Mesothelial cell of epicardium (in vitro differentiated cells): Measurements from ENCODE around the gene KDM1B. TPM values are rescaled to one million over a fixed set of nuclear protein-coding genes. Genes with fewer than 3 reads are reported as not detected.

Experiments used
- DNase-seq, 2 experiments: peaks; one replicate each; pipeline ENCODE4 v3.0.0; 2021; ENCODE audit warnings: low spot score in 2 of 2; ENCODE audit not compliant: unreplicated experiment in 2 of 2
- H3K27ac Mint-ChIP-seq: 2 replicates; pipeline ENCODE4 v1.8.0; 2021; ENCODE audit warnings: mixed read lengths
- H3K27me3 Mint-ChIP-seq: 2 replicates; pipeline ENCODE4 v1.8.0; 2021; ENCODE audit warnings: low read depth, mixed read lengths
- H3K36me3 Mint-ChIP-seq: 2 replicates; pipeline ENCODE4 v1.8.0; 2021; ENCODE audit warnings: mixed read lengths
- H3K4me1 Mint-ChIP-seq: 2 replicates; pipeline ENCODE4 v1.8.0; 2021; ENCODE audit warnings: mixed read lengths
- H3K4me3 Mint-ChIP-seq: 2 replicates; pipeline ENCODE4 v1.8.0; 2021; ENCODE audit warnings: mild to moderate bottlenecking, moderate library complexity, mixed read lengths
- H3K9me3 Mint-ChIP-seq: 2 replicates; pipeline ENCODE4 v1.8.0; 2021; ENCODE audit warnings: mixed read lengths
- total RNA-seq: library from RNA; stranded (reverse); gene quantifications from 3 replicates; pipeline ENCODE4 v1.2.1, GENCODE V29; 2021
- TF ChIP-seq, protein P1 (sequence below): fragments of 200-600 bp; sonication (generic); IDR thresholded peaks from one replicate; pipeline ENCODE4 v1.5.0; 2021; ENCODE audit warnings: antibody characterized with exemption; ENCODE audit not compliant: unreplicated experiment

Gene KDM1B
- total RNA-seq, 1 donor from 2014 or later: 16.1 TPM

DNA sequence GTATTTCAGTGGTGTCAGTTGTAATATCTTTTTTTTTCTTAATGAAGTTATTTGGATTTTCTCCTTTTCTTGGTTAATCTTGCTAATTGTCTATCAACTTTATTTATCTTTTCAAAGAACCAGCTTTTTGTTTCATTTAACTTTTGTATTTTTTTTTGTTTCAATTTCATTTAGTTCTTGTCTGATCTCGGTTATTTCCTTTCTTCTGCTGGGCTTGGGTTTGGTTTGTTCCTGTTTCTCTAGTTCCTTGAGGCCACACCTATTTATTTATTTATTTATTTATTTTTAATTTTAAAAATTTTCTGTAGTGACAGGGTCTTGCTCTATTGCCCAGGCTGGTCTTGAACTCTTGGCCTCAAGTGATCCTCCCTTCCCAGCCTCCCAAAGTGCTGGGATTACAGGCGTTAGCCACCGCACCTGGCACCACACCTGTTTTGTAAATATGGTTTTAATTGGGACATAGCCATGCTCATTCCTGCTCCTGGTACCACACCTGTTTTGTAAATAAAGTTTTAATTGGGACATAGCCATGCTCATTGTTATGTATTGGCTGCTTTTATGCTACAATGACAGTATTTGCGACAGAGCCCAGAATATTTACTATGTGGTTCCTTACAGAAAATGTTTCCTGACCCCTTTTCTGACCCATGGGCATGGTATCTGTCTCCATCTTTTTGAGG lies 22.2 kb downstream of the KDM1B start:
- peaks cover 40% of the 10 kb centered on the region for H3K36me3 Mint-ChIP-seq
- no peak for DNase-seq
- H3K27ac Mint-ChIP-seq: no peak overlapping the region
- no peaks in the 10 kb centered on the region for H3K27me3 Mint-ChIP-seq
- H3K9me3 Mint-ChIP-seq: peaks cover 26% of the 10 kb centered on the region
- TF ChIP-seq, protein P1, sequence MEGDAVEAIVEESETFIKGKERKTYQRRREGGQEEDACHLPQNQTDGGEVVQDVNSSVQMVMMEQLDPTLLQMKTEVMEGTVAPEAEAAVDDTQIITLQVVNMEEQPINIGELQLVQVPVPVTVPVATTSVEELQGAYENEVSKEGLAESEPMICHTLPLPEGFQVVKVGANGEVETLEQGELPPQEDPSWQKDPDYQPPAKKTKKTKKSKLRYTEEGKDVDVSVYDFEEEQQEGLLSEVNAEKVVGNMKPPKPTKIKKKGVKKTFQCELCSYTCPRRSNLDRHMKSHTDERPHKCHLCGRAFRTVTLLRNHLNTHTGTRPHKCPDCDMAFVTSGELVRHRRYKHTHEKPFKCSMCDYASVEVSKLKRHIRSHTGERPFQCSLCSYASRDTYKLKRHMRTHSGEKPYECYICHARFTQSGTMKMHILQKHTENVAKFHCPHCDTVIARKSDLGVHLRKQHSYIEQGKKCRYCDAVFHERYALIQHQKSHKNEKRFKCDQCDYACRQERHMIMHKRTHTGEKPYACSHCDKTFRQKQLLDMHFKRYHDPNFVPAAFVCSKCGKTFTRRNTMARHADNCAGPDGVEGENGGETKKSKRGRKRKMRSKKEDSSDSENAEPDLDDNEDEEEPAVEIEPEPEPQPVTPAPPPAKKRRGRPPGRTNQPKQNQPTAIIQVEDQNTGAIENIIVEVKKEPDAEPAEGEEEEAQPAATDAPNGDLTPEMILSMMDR: no peak
- no peak overlapping the region for H3K4me3 Mint-ChIP-seq
- H3K4me1 Mint-ChIP-seq: no peaks in the 10 kb centered on the region

DNA sequence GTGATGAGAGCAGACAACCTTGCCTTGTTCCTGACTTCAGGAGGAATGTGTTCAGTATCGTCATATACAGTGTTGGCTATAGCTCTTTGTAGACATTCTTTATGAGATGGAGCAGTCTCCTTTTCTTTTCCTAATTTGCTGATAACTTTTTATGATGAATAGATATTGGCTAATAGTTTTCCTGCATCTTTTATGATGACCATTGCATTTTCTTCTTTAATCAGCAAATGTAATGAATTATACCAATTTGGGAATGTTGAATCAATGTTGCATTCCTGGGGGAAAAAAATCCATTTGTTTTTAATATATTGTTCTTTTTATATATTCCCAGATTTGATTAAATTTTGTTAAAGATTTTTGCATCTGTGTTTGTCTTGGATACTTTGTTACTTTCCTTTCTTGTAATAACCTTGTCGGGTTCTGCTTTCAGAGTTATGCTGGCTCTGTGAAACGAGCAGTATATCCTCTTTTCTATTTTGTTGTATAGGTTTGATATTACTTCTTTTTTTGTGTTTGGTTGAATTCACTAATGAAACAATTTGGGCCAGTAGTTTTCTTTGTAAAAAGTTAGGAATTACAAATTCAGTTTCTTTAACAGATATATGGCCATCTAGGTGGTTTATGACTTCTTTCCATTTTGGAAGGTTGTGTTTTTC lies 23.9 kb downstream of the KDM1B start:
- Mint-ChIP-seq H3K27me3 (no peaks in the 10 kb centered on the region), H3K36me3 (peaks cover 41% of the 10 kb centered on the region)
- TF ChIP-seq, protein P1: no peak

DNA sequence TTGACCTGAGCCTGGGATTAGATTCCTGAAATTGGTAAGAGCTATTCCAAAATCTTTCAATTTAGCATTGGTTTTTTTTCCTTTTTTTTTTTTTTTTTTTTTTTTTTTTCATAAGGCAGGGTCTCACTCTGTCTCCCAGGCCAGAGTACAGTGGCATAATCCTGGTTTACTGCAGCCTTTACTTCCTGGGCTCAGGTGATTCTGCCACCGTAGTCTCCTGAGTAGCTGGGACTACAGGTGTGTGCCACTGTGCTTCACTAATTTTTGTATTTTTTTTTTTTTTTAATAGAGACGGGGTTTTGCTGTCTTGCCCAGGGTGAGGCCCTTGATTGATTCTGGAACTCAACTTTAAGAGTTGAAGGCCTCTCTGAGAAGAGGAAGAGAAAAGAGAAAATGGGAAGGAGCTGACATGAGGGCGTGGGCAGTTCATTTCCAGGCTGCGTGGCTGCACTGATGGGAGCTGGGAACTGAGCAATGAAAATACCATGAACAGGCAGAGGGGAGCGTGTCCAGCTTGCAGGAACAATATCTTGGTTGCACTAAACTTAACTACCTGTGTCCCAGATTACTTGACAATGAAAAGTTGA lies 24.6 kb downstream of the KDM1B start:
- H3K36me3 Mint-ChIP-seq: peaks cover 35% of the 10 kb centered on the region
- H3K4me1 Mint-ChIP-seq: no peaks in the 10 kb centered on the region
- TF ChIP-seq, protein P1: no peak
- H3K27me3 Mint-ChIP-seq: no peaks in the 10 kb centered on the region
- peaks cover 23% of the 10 kb centered on the region for H3K9me3 Mint-ChIP-seq
- no peak overlapping the region for H3K4me3 Mint-ChIP-seq
- DNase-seq: no peak
- H3K27ac Mint-ChIP-seq: no peak overlapping the region

More for the DNA sequence above, 23.9 kb downstream of the KDM1B start:
- Mint-ChIP-seq H3K27ac (no peak overlapping the region), H3K4me3 (no peak overlapping the region), H3K9me3 (peaks cover 26% of the 10 kb centered on the region), H3K4me1 (no peaks in the 10 kb centered on the region)
- no peak for DNase-seq

DNA sequence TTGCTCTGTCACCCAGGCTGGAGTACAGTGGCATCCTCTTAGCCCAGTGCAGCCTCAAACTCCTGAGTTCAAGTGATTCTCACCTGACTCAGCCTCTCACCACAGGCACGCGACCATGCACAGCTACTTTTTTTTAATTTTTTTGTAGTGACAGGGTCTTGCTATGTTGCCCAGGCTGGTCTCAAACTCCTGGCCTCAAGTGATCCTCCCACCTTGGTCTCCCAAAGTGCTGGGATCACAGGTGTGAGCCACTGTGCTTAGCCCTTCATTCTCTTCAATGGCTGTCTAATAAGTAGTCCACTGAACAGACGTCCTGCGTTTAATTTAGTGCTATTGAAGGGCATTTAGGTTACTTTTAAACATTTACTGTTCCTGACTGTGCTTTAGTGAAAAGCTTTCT lies 27.3 kb downstream of the KDM1B start:
- Mint-ChIP-seq H3K9me3 (no peaks in the 10 kb centered on the region), H3K36me3 (peaks cover 10% of the 10 kb centered on the region), H3K4me1 (peaks cover 3% of the 10 kb centered on the region), H3K27me3 (no peaks in the 10 kb centered on the region), H3K27ac (no peak overlapping the region), H3K4me3 (no peak overlapping the region)
- TF ChIP-seq, protein P1: no peak
- no peak for DNase-seq

- Mint-ChIP-seq H3K4me1 (peaks cover 3% of the 10 kb centered on the region), H3K36me3 (peaks cover 10% of the 10 kb centered on the region), H3K9me3 (no peaks in the 10 kb centered on the region), H3K4me3 (no peak overlapping the region), H3K27me3 (no peaks in the 10 kb centered on the region), H3K27ac (no peak overlapping the region)
- no peak for DNase-seq
- TF ChIP-seq, protein P1: no peak
Measured at GRCh38 chr6:18183766-18184165, 28.5 kb downstream of the KDM1B start.
